HG03520 (cell line): ENCODE data around the gene SOCS3.

Source experiments
- ATAC-seq: cut with Tn5 transposase; IDR thresholded peaks from one replicate; pipeline ENCODE4 v1.9.1; 2021; ENCODE audit warnings: mild to moderate bottlenecking, moderate library complexity; ENCODE audit not compliant: unreplicated experiment

Gene SOCS3, protein sequence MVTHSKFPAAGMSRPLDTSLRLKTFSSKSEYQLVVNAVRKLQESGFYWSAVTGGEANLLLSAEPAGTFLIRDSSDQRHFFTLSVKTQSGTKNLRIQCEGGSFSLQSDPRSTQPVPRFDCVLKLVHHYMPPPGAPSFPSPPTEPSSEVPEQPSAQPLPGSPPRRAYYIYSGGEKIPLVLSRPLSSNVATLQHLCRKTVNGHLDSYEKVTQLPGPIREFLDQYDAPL

DNA sequence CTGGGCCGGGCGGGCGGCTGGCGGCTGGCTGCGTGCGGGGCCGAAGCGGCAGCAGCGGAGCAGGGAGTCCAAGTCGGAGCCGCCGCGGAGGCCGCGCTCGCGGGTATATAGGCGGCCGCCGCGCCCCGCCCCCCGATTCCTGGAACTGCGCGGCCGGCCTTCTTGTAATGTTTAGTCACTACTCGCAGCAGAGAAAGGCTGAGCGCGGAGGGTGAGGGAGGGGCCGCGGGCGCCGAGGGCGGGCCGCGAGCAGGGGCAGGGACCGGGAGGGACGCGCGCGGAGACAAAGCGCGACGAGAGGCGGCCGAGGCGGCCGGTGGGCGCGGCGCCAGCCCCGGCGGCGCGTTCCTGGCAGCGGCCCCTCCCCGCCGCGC lies at the start of gene SOCS3:
TSS of gene SOCS3 (minus strand) at position 81 of the 374 bp plus-strand sequence. CDS start 982 bp downstream, outside the sequence.
- ATAC-seq = no peak

DNA sequence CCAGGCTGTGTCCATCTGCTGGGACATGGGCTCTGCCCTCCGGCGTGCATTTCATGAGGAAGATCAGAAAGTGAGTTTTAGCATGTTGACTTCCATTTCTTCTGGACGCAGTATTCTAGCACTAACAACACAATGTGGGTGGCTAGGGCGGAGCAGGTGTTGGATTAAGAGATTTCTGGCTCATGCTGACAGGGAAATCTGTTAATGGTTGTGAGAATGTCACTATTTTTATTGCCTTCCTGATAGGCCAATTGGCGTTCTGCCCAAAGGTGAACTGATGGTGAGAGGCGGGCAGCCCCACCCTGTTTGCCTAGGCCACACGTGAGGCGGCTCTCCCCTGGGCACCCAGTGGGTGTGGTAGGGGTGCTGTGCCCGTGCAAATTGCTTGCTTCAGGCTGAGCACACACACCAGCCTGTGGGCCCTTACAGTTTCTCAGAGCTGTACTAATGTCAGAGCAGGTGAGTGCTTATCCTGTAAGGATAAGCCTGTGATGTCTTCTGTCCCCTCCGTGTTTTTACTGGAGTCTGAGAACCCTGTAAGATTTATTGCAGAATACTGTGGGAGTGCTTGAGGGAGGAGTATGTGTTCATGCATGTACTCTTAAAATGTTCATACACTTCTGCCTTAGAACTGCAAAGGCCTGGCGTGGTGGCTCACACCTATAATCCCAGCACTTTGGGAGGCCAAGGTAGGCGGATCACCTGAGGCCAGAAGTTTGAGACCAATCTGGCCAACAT lies 49.5 kb upstream of the SOCS3 start:
- no peak for ATAC-seq

DNA sequence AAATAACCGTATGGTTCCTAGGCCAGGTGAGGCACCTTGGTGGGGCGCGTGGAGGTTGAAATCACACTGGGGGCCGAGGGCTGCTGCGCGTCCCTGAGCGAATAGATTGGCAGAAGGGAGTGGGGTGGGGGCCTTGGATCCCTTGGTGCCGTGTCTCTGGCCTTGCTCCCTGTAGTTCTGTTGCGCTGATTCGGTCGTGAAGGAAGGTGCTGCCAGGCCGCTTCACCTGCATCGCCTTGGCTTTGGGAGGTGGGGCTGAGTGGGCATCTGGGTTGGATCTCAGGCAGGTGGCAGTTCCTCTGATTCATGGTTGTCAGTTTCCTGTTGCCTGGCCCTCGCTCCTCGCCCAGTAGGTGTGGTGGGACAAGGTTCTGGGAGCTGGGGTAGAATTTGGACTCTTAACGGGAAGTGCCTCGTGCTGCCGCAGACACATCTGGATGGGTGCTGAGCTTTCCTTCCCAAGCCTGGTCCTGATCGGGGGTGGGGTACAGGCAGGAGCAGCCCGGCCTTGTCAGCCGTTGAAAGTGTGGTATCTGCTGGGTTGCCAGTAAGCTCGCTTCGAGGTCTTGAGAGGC lies 48.7 kb upstream of the SOCS3 start:
- no peak for ATAC-seq

DNA sequence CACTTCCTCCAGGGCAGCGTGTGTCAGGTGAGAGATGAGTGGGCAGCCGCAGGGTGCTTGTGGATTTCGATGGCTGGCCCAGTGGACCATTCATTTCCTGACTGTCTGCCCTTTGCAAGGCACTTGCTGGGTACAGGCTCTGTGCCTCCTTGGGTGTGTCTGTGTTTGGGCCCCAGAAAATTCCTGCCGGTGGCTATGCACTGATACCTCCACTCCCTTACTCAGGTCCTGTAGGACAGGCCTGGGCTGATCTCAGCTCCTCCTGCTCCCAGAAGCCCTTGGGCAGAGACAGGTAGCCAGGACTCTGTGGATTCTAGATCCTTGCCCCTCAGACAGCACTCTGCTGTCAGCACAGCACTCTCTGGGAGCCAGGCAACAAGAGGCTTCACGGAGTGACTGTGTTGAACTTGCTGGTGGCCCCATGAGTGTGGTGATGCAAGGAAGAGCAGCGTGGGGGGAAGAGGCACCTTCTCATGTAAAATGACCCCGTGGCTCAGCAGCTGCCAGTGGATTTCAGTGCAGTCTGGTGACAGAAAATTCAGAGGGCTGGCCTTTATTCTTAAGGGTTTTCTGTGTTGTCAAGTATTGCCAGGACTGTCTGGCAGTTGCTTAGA lies 47.6 kb upstream of the SOCS3 start:
- no peak for ATAC-seq

DNA sequence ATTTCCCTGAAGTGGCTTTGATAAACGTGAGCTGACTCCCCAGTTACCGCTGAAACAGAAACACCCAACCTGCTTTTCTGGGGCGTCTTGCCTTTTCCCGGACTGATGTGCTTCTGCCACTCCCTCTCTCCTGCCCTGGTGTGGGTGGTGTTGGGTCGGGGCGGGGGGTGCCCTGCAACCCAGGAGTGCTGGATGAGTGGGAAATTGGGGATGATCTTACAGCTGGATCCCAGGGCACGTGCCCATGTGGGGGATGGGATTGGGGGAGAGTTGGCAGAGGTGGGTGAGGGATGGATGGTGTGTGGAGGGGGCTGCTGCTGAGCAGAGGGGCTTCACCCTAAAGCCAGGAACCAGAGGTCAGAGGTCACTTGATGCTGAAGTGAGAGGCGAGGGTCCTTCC lies 47.0 kb upstream of the SOCS3 start:
- ATAC-seq = no peak

DNA sequence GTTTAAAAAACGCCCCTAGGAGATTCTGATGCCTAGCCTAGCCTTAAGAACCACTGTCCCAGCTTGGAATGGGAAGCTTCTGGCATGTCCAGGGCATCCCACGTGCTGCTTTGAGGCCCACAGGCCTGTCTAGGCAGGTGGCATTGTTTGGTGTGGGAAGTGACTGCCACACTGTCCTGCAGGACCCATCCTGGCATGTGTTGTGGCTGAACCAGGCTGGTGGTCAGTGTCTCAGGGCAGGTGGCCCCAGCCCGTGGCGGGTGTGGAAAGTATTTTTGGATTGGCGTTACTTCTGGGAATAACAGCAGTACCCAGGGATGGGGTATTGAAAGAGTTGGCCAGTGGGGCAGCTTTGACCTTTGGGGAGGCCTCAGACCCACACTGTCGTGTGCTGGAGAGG lies 46.5 kb upstream of the SOCS3 start:
- ATAC-seq = no peak

DNA sequence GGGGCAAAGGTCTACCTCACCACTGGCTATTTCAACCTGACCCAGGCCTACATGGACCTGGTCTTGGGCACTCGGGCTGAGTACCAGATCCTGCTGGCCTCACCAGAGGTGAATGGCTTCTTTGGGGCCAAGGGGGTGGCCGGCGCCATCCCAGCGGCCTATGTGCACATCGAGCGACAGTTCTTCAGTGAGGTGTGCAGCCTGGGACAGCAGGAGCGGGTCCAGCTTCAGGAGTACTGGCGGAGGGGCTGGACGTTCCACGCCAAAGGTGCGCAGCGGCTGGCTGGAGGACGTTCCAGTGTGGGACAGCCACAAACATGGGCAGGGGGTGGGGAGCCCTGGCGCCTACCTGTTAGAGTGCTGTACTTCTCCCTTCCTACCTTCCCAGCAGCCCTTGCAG lies 43.9 kb upstream of the SOCS3 start:
- no peak for ATAC-seq

DNA sequence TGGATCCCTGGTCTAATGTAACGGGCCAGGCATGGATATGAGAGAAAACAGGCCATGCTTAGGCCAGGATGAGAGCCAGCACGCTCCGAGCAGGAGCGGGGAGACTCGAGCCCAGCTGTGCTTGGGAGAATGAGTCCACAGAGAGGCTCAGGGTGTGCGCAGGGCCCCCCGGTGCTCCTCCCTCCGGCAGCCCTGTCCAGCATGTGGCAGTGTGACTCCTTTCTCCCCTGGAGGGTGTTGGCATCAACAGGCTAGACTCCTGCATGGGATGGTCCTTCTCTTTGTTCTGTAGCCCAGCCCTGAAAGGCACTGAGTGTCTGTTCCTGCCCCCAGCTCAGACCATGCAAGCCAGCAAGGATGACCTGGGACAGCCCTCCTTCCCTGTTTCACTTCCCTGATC lies 42.0 kb upstream of the SOCS3 start:
- ATAC-seq = no peak

DNA sequence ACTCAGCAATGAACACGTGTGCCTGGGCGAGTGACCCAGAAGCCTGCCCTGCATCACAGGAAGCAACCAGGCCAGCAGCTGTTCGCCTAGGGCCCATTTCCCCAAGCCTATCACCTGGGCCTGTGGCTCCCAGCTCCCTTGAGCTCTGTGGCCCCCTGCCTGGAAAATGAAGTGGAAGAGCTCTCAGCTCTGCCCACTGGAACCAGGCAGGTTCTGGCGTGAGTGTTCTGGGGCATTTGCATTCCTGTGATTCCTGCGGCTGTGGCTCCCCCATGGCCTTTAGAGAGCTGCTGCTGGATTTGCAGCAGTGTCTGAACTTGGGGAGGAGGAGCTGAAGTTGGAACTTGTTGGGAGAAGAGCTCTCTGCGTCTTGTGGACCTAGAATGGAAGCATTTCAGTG lies 41.4 kb upstream of the SOCS3 start:
- ATAC-seq = no peak

DNA sequence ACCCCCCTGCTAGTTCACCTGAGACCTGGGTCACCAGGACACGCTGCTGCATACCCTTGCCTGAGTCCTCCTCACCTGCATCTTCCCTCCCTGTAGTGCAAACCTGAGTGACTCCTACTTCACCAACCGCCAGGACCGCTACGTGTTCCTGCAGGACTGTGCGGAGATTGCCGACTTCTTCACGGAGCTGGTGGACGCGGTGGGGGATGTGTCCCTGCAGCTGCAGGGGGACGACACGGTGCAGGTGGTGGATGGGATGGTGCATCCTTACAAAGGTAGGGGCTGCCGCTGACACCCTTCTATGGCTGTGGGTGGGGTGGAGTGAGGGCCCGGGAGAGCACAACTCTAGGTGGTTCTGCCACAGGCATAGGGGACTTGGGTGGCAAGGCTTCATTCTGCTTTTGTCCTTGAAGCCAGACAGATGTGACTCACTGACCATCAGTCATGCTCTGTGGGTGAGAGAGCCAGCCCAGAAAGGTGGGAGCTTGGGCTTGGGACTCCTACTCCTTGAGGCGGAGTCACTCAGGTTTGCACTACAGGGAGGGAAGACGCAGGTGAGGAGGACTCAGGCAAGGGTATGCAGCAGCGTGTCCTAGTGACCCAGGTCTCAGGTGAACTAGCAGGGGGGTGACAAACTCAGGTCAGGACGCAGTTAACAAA lies 40.8 kb upstream of the SOCS3 start:
- no peak for ATAC-seq

DNA sequence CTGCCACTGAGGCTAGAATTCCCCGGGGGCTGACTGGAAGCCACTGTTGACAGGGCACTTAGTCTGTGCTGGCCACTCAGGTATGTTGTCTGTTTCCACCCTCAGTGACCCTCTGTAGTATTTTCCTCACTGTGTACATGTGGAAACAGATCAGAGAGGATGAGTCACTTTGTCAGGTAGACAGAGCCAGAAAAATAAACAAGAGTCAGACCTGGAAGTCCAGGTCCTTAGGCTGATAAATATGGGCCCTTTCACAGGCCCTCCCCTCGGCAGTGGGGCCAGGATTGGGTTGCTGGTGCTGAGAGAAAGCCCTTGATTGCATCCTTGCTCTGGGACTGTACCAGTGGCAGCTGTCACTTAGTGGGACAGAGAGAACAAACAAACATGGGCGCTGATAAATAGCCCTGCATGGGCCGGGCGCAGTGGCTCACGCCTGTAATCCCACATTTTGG lies 39.8 kb upstream of the SOCS3 start:
- no peak for ATAC-seq

DNA sequence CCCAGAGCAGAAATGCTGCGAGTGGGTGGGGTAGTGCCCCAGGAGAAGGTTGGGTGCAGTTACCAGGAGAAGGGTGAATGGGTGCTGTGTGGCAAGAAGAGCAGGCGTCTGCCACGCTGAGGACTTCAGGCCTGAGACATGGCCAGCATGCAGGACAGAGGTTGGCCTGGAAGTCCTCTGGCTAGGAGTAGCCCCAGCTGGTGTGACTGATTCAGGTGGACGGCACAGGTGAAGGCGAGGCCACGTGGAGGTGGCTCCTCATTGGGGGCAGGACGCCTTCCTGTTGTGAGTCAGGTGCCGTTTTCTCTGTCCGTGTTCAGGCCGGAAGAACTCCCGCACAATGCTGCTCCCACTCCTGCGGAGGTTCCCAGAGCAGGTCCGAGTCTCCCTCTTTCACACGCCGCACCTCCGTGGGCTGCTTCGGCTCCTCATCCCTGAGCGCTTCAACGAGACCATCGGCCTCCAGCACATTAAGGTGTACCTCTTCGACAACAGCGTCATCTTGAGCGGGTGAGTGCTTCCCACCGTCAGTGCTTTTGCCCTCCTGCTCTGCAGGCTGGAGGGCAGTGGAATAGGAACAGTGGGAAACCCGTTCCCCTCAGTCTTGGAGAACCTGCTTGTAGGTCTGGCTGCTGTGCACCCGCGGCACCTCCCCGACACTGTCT lies 39.3 kb upstream of the SOCS3 start:
- ATAC-seq = no peak

DNA sequence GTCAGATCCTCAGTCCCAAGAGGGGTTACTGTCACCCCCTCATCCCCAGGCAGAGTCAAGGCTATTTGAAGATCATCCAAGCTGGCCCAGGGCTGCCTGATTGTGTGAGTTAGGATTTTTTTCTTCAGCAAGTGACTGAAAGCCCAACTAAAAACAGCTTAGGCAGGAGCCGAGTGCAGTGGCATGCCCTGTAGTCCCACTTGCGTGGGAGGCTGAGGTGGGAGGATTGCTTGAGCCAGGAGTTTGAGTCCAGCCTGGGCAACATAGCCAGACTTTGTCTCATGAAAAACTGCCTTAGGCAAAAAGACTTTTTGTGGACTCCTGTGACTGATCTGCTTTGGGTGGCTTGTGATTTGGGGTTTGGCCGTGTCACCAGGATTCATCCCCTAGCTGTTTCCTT lies 38.5 kb upstream of the SOCS3 start:
- no peak for ATAC-seq

DNA sequence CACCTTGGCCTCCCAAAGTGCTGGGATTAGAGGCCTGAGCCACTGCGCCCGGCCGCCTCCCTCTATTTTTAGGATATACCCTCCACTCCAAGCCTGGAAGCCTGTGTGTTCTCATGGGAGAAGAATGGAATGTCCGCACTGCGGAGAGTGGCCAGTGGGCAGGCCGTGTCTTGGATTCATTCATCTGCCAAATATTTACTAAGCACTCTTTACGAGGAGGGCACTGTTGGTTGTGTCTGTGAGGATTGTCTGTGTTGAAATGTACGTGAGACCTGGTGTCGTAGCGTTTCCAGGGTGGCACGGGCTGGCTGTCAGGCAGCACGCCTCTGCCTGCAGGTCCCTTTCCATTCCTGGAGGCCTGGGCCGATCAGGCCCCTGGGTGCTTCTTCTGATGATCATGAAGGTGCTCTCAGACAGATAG lies 37.8 kb upstream of the SOCS3 start:
- ATAC-seq = no peak

DNA sequence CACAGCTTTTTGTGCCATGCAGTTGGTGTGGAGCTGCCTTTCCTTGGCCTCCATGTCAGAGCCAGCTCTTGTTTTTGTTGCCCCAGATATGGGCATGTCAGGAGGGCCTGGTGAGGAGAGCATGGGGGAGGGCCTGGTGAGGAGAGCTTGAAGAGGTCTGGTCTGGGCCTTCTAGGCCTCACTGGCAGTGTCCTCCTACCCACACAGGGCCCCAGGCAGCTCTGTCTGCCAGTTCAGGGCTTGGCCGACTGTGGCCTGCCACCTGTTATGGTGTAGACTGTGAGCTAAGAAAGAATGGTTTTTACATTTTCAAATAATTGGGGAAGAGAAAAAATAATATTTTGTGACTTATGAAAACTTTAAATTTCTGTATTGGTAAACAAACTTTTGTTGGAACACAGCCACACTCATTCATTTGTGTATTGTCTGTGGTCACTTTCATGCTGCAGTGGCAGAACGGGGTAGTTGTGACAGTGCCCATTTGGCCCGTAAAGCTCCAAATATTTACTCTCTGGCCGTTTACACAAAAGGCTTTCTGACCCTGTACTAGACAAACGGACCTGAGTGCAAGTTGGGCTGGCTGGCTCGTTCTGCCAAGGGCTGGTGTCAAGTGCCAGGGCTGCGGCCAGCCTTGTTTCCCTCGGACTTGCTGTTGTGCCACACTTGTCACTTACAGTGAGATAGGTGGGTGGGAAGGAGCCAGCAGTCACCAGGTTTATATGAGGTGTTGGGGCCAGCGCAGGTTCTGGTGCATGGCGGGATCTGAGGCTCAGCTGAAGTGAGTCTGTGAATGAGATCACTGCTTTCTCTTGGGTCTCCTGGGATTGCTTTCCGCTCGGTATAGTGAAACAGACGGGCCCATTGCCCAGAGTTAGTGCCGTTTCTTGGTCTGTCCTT lies 36.8 kb upstream of the SOCS3 start:
- no peak for ATAC-seq

DNA sequence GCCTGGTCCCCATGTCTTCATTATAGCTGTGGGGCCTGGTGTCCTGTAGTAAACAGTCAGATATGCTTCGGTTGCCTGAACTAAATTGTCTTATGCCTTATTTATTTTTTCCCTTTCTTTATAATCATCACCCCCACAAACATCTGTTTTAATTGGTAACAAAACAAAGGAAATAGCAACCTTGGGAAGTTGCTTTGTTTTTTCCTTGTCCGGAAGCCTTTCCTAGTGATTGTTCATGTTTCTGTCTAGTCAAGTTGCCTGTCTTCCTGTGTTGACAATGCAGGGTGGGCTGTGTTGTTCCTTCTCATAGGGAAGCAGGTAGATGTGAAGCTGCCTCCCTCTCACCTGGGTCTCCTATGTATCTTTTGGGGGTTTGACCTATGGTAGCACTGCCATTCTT lies 35.3 kb upstream of the SOCS3 start:
- no peak for ATAC-seq

DNA sequence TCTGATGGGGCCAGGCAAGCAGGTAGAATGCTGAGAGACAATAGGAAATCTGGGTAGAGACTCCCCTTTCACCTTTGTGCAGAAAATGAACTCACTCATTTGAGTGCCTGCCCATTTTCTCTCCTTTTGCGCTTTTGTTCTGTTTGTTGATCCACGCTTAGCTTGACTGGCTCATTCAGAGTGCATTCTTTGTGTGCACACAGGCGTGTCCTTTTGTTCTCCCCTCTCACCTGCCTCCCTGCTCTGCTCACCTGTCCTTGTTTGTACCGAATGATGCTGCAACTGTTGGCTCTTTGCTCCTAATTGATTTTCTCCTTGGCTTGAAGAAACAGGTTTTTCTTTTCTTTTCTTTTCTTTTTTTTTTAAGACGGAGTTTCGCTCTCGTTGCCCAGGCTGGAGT lies 34.3 kb upstream of the SOCS3 start:
- no peak for ATAC-seq

DNA sequence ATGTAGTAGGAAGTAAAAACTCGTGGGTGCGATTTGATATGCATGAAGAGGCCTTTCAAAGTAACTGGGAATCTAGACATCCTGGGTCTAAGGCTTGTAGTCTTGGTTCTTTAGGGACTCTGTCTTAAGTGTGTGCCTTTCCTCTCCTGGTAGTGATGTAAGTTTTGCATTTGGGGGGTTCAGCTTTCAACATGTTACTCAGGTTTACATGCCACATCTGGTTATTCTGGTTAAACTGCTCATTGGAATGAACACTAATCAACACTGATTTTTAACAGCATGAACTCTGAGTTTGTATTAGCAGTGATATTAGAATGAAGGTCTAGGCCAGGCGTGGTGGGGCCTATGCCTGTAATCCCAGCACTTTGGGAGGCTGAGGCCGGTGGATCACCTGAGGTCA lies 33.7 kb upstream of the SOCS3 start:
- no peak for ATAC-seq

DNA sequence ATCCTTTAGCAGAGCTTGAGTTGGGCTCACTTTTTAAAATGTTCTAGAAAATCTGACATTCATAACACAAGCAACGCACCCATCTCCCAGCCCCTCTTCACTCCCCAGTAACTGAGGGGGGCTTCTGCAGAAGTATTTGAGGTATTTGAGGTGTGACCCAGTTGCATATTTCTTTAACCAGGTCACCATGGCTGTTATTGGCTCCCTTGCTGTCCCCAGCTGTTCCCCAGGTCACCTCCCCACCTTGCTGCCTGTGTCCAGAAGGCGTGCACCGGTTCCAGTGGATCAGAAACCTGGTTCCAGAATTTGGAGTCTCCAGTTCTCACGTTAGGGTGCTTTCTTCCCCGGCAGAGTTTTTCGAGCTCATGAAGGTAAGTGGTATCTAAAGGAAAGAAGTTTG lies 32.4 kb upstream of the SOCS3 start:
- no peak for ATAC-seq

DNA sequence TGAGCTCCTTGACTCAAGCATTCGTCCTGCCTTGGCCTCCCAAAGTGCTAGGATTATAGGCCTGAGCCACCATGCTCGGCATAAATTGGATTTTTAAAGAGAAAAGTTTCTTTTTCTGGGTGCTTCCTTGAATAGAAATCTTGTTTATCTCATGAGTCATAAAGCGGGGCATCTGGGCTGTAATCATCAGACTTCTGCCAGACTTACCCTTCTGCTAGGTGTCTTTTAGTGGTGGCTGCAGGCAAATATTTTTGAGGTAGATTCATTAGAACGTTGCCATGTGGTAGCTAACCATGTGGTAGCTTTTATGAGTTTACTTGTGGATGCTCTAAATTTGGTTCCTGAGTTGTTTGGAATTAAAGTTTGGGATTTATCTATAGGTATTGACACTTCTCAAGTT lies 32.0 kb upstream of the SOCS3 start:
- no peak for ATAC-seq
